ENCODE measurements around the gene MPL.

DNA sequence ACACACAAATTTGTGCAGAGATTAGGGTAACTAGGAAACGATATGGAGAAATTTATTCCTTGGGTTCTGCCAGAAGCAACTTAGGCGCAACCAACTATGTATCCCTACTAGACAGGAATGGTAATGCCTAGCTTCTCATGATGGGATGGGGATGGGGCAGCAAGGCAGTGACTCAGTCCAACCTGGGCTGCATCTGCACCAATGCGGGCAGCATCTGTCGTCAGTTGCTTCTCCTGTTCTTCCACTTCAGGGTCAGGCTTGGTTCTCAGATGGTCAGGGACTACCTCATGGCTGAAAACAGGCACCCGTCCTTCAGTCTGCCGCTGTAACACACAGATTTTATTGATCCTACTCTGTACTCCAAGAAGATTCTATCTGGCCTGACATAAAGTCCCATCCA lies 49.1 kb downstream of the MPL start:
- TF ChIP-seq, protein P1, sequence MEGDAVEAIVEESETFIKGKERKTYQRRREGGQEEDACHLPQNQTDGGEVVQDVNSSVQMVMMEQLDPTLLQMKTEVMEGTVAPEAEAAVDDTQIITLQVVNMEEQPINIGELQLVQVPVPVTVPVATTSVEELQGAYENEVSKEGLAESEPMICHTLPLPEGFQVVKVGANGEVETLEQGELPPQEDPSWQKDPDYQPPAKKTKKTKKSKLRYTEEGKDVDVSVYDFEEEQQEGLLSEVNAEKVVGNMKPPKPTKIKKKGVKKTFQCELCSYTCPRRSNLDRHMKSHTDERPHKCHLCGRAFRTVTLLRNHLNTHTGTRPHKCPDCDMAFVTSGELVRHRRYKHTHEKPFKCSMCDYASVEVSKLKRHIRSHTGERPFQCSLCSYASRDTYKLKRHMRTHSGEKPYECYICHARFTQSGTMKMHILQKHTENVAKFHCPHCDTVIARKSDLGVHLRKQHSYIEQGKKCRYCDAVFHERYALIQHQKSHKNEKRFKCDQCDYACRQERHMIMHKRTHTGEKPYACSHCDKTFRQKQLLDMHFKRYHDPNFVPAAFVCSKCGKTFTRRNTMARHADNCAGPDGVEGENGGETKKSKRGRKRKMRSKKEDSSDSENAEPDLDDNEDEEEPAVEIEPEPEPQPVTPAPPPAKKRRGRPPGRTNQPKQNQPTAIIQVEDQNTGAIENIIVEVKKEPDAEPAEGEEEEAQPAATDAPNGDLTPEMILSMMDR (IDR thresholded peaks at IDR 0.05), result no peak
- TF ChIP-seq POLR2A (IDR thresholded peaks at IDR 0.05) (no peak), POLR2AphosphoS5 (IDR thresholded peaks at IDR 0.05) (no peak)
